ENCODE measurements around the gene CRYBG1. TPM values are rescaled to one million over a fixed set of nuclear protein-coding genes. Genes with fewer than 3 reads are reported as not detected.

The CRYBG1 gene
- total and polyA plus RNA-seq, 2 of the 13 experiments (the other 11 are each of a cell fraction or from before 2014, with no cell fraction given): 10.1 to 21.9 TPM

DNA sequence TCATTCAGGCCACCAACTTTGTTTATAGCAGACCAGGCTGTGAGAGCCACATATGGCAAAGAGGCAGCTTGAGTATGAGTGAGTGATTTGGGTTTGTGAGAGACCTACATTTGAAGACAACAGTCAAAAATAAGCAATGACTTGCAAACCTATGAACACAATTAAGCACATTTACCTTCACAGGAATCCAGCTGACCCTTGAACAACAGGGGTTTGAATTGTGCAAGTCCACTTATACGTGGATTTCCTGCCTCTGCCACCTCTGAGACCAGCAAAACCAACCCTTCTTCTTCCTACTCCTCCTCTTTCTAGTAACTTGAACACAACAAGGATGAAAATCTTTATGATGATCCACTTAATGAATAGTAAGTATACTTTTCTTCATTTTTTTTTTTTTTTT lies 258.7 kb downstream of the CRYBG1 start (continued):
- TF ChIP-seq, protein P1, sequence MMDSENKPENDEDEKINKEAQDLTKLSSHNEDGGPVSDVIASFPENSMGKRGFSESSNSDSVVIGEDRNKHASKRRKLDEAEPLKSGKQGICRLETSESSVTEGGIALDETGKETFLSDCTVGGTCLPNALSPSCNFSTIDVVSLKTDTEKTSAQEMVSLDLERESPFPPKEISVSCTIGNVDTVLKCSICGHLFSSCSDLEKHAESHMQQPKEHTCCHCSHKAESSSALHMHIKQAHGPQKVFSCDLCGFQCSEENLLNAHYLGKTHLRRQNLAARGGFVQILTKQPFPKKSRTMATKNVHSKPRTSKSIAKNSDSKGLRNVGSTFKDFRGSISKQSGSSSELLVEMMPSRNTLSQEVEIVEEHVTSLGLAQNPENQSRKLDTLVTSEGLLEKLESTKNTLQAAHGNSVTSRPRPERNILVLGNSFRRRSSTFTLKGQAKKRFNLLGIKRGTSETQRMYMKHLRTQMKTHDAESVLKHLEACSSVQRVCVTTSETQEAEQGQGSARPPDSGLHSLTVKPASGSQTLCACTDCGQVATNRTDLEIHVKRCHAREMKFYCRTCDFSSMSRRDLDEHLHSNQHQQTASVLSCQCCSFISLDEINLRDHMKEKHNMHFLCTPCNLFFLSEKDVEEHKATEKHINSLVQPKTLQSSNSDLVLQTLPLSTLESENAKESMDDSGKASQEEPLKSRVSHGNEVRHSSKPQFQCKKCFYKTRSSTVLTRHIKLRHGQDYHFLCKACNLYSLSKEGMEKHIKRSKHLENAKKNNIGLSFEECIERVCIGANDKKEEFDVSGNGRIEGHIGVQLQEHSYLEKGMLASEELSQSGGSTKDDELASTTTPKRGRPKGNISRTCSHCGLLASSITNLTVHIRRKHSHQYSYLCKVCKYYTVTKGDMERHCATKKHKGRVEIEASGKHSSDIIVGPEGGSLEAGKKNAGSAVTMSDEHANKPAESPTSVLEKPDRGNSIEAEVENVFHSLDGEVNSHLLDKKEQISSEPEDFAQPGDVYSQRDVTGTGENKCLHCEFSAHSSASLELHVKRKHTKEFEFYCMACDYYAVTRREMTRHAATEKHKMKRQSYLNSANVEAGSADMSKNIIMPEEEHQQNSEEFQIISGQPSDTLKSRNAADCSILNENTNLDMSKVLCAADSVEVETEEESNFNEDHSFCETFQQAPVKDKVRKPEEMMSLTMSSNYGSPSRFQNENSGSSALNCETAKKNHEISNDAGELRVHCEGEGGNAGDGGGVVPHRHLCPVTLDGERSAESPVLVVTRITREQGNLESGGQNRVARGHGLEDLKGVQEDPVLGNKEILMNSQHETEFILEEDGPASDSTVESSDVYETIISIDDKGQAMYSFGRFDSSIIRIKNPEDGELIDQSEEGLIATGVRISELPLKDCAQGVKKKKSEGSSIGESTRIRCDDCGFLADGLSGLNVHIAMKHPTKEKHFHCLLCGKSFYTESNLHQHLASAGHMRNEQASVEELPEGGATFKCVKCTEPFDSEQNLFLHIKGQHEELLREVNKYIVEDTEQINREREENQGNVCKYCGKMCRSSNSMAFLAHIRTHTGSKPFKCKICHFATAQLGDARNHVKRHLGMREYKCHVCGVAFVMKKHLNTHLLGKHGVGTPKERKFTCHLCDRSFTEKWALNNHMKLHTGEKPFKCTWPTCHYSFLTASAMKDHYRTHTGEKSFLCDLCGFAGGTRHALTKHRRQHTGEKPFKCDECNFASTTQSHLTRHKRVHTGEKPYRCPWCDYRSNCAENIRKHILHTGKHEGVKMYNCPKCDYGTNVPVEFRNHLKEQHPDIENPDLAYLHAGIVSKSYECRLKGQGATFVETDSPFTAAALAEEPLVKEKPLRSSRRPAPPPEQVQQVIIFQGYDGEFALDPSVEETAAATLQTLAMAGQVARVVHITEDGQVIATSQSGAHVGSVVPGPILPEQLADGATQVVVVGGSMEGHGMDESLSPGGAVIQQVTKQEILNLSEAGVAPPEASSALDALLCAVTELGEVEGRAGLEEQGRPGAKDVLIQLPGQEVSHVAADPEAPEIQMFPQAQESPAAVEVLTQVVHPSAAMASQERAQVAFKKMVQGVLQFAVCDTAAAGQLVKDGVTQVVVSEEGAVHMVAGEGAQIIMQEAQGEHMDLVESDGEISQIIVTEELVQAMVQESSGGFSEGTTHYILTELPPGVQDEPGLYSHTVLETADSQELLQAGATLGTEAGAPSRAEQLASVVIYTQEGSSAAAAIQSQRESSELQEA (CRISPR knock-in tag; IDR thresholded peaks at IDR 0.05; ENCODE audit: not compliant biosample characterization): no peak
- TF ChIP-seq FOXO1 (CRISPR knock-in tag; IDR thresholded peaks at IDR 0.05) (0 out of 2 replicates have a peak, but pooled peaks have one; percentile 24), HNF4A (CRISPR knock-in tag; IDR thresholded peaks at IDR 0.05) (peak; percentile 70), HDAC2 (CRISPR knock-in tag; IDR thresholded peaks at IDR 0.05) (peak; percentile 38; the same call in 1 of the 2 replicates), ARID2 (CRISPR knock-in tag; IDR thresholded peaks at IDR 0.05; ENCODE audit: borderline replicate concordance) (peak; percentile 42; the same call in 1 of the 2 replicates), ELF3 (CRISPR knock-in tag; IDR thresholded peaks at IDR 0.05) (peak; percentile 28; the same call in 1 of the 2 replicates), CEBPG (CRISPR knock-in tag; IDR thresholded peaks at IDR 0.05) (peak; percentile 83), ZNF773 (CRISPR knock-in tag; IDR thresholded peaks at IDR 0.05; ENCODE audit: borderline replicate concordance) (no peak), TCF7 (IDR thresholded peaks at IDR 0.05; ENCODE audit: low read depth) (0 out of 2 replicates have a peak, but pooled peaks have one; percentile 8), PPARG (CRISPR knock-in tag; conservative IDR thresholded peaks at IDR 0.05) (0 out of 2 replicates have a peak, but pooled peaks have one; percentile 21), ZNF484 (CRISPR knock-in tag; IDR thresholded peaks at IDR 0.05; ENCODE audit: borderline replicate concordance, low read depth) (no peak), LCORL (IDR thresholded peaks at IDR 0.05) (no peak), LCORL (CRISPR knock-in tag; IDR thresholded peaks at IDR 0.05) (0 out of 2 replicates have a peak, but pooled peaks have one; percentile 33), ETV5 (CRISPR knock-in tag; IDR thresholded peaks at IDR 0.05; ENCODE audit: borderline replicate concordance) (peak; percentile 15; the same call in 1 of the 2 replicates)
- TF ChIP-seq, protein P2, sequence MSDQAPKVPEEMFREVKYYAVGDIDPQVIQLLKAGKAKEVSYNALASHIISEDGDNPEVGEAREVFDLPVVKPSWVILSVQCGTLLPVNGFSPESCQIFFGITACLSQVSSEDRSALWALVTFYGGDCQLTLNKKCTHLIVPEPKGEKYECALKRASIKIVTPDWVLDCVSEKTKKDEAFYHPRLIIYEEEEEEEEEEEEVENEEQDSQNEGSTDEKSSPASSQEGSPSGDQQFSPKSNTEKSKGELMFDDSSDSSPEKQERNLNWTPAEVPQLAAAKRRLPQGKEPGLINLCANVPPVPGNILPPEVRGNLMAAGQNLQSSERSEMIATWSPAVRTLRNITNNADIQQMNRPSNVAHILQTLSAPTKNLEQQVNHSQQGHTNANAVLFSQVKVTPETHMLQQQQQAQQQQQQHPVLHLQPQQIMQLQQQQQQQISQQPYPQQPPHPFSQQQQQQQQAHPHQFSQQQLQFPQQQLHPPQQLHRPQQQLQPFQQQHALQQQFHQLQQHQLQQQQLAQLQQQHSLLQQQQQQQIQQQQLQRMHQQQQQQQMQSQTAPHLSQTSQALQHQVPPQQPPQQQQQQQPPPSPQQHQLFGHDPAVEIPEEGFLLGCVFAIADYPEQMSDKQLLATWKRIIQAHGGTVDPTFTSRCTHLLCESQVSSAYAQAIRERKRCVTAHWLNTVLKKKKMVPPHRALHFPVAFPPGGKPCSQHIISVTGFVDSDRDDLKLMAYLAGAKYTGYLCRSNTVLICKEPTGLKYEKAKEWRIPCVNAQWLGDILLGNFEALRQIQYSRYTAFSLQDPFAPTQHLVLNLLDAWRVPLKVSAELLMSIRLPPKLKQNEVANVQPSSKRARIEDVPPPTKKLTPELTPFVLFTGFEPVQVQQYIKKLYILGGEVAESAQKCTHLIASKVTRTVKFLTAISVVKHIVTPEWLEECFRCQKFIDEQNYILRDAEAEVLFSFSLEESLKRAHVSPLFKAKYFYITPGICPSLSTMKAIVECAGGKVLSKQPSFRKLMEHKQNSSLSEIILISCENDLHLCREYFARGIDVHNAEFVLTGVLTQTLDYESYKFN (CRISPR knock-in tag; conservative IDR thresholded peaks at IDR 0.05): peak; percentile 28; the same call in 1 of the 2 replicates
- TF ChIP-seq, protein P3, sequence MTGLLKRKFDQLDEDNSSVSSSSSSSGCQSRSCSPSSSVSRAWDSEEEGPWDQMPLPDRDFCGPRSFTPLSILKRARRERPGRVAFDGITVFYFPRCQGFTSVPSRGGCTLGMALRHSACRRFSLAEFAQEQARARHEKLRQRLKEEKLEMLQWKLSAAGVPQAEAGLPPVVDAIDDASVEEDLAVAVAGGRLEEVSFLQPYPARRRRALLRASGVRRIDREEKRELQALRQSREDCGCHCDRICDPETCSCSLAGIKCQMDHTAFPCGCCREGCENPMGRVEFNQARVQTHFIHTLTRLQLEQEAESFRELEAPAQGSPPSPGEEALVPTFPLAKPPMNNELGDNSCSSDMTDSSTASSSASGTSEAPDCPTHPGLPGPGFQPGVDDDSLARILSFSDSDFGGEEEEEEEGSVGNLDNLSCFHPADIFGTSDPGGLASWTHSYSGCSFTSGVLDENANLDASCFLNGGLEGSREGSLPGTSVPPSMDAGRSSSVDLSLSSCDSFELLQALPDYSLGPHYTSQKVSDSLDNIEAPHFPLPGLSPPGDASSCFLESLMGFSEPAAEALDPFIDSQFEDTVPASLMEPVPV (CRISPR knock-in tag; IDR thresholded peaks at IDR 0.05): no peak
